ENCODE results near the gene PAK2.
A peak's percentile ranks its signal among the peaks of the same experiment; 100 is the strongest.

The PAK2 gene

DNA sequence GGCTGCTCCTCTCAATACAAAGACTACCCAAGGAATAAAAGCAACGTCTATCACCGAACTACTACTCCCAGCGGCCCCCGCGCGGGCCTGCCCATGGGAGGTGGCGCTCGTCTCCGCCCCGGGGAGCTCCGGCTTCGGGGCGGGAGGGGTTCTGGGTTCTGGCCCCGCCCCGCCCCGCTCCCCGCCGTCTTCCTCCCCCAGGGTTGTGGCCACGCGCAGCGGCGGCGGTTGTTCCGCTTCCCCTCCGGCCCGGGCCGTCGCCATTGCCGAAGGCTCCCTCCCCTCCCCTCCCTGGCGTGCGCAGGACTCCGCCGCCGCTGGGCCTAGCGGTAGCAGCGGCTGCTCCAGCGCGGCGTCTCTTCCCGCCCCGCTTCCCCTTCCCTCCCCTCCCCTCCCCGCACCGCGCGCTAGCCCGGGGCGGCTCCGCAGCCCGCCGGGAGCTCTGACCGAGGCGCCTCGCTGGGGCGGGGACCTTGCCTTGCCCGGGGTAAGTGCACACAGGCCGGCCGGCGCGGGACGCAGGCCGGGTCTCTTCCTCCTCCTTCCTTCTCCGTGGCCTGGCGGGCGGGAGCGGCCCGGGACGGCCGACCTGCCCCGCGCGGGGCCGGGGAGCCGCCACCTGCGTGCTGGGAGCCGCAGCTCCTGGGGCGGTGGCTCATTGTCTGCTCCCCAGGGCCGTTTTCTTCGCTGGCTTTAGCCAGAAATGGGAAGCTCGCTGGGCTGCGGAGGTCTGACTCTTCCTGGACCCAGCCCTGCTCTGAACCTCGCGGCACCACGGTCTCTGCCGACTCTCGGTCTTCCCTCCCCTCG is at the start of gene PAK2:
PAK2 (plus strand) TSS at position 187 of the 810 bp plus-strand sequence. CDS start 42,790 bp downstream, outside the sequence.
- FAIRE-seq (peak; percentile 90), DNase-seq (ENCODE audit: extremely low spot score, insufficient read length, low read depth) (peak; percentile 83)

DNA sequence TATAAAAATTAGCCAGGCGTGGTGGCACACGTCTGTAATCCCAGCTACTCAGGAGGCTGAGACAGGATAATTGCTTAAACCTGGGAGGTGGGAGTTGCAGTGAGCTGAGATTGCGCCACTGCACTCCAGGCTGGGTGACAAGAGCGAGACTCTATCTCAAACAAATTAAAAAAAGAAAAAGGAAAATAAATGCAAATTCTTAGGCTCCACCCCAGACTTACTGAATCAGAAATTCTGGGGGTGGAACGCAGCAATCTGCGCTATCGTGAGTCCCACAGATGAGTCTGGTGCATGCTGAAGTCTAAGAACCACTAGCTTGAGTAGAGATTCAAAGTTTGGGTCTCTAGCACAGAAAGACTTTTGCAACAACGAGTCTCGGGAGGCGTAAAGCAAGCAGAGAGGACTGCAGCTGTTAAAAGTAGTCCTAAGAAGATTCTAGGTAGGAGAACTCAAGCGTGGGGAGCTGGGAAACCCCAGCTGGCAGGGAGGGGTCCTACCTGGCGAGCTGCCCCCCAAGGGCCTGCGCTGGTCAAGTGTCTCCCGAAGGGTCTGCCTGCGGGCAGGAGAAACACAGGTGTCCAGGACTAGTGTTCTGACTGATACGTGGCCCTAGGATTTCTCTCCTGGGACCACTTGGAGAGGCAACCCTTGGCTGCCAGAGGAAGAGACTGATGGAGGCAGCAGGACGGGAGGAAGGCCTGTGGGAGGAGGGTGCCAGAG is 49.6 kb upstream of the PAK2 start:
- FAIRE-seq (no peak), DNase-seq (ENCODE audit: extremely low spot score, insufficient read length, low read depth) (no peak)

DNA sequence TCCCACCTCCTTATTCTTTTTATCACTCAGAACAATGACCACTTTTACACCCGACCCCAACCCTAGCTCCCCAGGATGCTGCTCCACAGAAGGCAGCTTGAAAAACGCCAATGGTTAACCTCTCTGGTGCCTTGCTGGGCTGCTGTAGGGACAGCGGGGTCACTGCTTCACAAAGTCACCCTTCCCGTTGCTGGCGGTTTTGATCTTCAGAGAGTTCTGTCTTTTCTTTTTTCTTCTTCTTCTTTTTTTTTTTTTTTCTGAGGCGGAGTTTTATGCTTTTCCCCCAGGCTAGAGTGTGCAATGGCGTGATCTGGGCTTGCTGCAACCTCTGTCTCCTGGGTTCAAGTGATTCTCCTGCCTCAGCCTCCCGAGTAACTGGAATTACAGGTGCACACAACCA is 48.3 kb upstream of the PAK2 start:
- no peak for DNase-seq (ENCODE audit: extremely low spot score, insufficient read length, low read depth)
- FAIRE-seq, result no peak

DNA sequence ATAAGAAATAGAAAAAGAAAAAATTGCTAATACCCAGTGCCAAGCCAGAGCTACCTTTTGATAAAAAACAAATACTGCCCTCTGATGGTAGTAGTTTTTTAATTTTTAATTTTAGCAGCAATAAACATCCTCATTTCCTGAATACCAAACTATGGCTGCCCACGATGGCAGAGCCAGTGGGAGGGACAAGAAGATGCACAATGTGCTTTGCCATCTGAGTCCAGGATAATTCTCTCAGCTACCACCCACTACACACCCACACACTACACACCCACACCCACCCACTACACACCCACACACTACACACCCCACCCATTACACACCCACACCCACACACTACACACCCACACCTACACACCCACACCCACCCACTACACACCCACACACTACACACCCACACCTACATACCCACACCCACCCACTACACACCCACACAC is 45.4 kb upstream of the PAK2 start:
- no peak for DNase-seq (ENCODE audit: extremely low spot score, insufficient read length, low read depth)
- FAIRE-seq, result no peak

DNA sequence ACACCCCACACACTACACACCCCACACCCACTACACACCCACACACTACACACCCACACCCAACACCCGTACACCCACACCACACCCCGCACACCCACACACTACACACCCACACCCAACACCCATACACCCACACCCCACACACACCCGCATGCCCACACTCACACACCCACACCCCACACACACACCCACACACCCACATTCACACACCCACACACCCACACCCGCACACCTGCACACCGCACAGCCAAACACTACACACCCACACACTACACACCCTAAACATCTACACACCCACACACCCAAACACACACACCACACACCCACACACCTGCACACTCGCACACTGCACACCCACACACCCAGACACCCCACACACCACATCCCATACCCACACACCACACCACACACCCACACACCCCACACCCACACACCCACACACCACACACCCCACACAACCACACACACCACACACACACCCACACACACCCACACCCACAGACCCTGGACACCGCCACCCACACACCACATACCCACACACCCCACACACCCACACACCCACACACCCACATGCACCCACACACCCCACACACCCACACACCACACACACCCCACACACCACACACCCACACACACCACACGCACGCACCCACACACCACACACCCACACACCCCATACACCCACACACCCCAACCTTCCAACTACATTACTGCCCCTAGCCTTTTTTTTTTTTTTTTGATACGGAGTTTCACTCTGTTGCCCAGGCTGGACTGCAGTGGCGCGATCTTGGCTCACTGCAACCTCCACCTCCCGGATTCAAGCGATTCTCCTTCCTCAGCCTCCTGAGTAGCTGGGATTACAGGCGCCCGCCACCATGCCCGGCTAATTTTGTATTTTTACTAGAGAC is 44.5 kb upstream of the PAK2 start:
- DNase-seq (ENCODE audit: extremely low spot score, insufficient read length, low read depth) (no peak), FAIRE-seq (no peak)

DNA sequence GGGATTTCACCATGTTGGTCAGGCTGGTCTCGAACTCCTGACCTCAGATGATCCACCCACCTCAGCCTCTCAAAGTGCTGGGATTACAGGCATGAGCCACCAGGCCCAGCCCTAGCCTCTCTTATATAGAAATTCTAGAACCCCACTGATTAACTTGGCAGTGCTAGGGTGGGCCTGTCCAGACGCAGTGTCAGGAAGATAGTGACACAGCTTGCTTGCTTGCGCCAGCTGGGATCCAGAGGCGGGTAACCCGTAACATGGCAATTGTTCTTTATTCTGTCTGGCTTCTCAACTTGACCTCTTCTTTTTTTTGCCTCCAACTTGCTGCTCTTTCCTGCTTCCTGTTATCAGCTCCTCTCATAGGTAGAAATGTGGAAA is 43.8 kb upstream of the PAK2 start:
- FAIRE-seq, result no peak
- no peak for DNase-seq (ENCODE audit: extremely low spot score, insufficient read length, low read depth)

DNA sequence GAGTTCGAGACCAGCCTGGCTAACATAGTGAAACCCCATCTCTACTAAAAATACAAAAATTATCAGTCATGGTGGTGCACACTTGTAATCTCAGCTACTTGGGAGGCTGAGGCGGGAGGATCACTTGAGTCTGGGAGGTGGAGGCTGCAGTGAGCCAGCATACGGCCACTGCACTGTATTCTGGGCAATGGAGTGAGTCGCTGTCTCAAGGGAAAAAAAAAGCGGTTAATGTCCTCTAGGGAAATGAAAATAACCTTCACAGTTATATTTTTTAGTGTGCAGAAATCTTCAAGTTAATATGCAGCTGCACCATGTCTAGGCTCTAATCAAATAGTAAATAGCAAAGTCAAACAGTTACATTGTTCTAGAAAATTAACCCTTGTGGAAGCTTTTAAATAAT is 42.4 kb upstream of the PAK2 start:
- no peak for FAIRE-seq

DNA sequence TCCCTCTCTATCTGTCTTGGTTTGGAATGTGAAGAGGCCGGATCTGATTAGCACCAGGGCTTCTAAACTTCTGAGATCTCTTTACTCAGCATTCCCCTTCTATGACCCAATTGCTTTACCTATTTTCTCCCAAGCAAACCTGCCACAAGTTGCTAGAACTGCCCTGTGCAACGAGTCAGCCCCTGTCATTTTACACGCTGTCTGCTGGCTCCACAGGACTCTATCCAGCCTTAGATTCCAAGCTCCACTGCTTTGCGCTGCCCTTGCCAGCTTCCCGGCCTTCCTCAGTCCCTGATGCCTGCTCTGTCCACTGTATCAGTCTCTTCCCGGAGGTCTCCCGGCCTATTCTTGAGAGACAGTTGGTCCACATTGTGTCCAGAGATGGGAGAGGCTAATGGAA is 39.9 kb upstream of the PAK2 start:
- no peak for DNase-seq (ENCODE audit: extremely low spot score, insufficient read length, low read depth)
- FAIRE-seq, result no peak

More for the DNA sequence above, 42.4 kb upstream of the PAK2 start:
- no peak for DNase-seq (ENCODE audit: extremely low spot score, insufficient read length, low read depth)

DNA sequence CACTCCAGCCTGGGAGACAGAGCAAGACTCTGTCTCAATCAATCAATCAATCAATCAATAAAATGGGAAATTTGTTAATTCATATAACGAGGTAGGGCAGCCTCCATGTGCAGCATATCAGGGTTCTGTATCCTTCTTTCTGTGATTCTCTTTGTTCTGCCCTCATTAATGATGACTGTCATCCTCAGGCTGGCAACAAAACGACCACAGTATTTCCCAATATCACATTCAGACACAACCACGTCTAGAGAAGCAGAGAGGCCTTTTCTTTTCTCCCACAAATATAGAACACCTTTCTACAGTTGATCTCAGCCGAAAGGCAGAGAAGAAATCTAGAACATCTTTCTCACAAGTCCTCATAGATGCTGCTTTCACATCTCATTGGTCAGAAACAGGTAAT is 38.9 kb upstream of the PAK2 start:
- DNase-seq (ENCODE audit: extremely low spot score, insufficient read length, low read depth) (no peak), FAIRE-seq (no peak)

DNA sequence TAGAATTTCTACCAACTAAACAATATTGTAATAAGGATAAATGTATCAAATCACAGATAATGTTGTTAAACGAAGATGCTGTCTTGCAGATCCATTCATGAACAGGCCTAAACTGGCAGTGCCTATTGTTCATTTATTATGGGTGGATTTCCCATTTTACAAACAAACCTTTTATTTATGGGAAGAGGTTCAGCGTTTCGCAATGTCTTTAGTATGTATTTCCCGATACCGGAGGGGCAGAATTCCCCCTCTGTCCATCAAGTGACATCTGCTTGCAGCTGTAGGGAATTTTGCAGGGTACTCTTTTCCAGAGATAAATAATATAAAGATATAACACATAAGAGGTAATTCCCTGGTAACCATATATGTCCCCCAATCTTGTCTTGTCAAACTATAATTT is 33.3 kb upstream of the PAK2 start:
- FAIRE-seq, result no peak
- DNase-seq (ENCODE audit: extremely low spot score, insufficient read length, low read depth), result no peak

DNA sequence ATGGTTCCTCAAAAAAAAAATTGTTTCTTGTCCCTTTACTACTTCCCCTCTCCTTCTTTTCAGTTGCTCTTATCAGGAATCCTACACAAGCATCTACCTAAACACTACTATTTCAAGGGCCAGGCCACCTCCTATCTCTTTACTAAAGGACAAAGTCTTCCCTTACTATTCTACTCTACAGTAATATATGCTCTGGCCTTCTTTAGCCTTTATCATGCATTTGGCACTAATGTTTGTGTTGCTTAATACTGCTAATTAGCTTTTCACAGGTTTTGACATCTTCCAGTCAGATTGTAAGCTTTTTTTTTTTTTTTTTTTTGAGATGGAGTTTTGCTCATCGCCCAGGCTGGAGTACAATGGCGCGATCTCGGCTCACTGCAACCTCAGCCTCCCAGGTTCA is 32.9 kb upstream of the PAK2 start:
- FAIRE-seq, result no peak
- DNase-seq (ENCODE audit: extremely low spot score, insufficient read length, low read depth), result no peak

DNA sequence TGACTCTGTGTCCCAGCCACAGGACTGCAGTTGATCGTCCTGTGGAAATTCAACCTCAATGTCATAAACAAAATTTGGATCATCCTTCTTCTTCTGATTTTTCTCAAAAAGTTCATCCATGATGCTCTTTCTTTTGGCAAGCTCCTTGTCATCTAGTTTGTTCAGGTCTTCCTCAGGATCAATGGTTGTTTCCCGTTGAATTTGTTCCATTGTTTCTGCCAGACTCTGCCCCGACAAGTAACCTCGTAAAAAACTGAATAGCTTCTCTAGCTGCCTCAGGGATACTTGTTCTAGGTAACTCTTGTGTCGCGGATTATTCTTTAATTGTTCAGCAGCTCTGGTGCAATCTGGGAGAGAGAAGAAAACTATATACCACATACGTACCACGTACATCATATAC is 32.1 kb upstream of the PAK2 start:
- DNase-seq (ENCODE audit: extremely low spot score, insufficient read length, low read depth) (no peak), FAIRE-seq (no peak)

DNA sequence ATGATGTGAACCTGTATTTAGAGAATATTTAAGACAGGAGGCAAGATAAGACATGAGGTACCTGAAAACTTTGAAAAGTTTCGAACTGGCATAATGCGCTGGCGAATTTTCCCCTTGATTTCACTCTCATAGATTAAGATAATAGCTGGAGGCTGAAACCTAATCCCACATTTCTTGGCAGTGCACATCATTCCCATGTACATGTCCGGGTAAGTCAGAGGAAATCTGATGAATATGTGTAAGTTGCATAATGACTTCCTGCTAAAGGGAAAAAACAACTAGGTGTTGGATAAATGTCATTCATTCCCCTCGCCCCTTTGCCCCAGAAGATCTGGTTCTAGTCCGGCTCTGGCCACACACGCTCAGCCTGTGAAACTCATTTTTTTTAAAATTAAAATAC is 31.2 kb upstream of the PAK2 start:
- DNase-seq (ENCODE audit: extremely low spot score, insufficient read length, low read depth) (no peak), FAIRE-seq (no peak)

DNA sequence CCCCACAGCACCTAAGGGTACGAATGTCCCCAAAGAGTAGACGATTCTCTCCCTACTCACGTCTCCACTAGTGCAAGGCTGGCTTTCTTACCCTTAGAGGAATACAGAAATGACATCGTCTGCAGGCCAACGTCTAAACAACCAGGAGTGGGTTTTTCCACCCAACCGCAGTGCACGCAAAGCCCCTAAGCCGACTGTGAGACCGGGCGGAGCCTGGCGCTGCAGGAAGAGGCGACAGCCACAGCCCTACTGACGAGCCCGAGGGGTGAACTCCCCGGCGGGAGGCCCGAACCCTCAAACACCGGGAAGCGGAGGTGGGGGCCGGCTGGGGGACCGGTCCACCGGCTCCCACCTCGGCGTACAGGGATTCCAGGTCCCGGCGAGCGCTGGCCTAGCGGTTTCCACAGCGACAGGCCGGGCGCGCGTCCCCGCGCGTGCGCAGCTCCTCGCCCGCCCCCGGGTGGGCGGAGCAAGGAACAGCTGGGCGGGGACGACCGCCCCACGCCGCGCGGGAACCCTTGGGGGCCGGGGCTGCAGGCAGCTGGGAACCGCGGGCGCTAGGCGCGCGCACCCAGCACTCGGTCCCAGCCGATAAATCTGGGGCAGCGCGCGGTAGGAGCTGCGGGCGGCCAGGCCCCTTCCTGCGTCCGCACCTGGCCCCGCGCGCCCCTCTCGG is 27.7 kb upstream of the PAK2 start, which contains the start of the genes CEP19 and PIGX:
CEP19 (minus strand) TSS at position 413 of the 676 bp plus-strand sequence. CDS start 3,593 bp downstream, outside the sequence.
PIGX (plus strand) TSS at position 540 of the 676 bp plus-strand sequence.
- peak; percentile 89 for DNase-seq (ENCODE audit: extremely low spot score, insufficient read length, low read depth)
- FAIRE-seq, result peak; percentile 86

DNA sequence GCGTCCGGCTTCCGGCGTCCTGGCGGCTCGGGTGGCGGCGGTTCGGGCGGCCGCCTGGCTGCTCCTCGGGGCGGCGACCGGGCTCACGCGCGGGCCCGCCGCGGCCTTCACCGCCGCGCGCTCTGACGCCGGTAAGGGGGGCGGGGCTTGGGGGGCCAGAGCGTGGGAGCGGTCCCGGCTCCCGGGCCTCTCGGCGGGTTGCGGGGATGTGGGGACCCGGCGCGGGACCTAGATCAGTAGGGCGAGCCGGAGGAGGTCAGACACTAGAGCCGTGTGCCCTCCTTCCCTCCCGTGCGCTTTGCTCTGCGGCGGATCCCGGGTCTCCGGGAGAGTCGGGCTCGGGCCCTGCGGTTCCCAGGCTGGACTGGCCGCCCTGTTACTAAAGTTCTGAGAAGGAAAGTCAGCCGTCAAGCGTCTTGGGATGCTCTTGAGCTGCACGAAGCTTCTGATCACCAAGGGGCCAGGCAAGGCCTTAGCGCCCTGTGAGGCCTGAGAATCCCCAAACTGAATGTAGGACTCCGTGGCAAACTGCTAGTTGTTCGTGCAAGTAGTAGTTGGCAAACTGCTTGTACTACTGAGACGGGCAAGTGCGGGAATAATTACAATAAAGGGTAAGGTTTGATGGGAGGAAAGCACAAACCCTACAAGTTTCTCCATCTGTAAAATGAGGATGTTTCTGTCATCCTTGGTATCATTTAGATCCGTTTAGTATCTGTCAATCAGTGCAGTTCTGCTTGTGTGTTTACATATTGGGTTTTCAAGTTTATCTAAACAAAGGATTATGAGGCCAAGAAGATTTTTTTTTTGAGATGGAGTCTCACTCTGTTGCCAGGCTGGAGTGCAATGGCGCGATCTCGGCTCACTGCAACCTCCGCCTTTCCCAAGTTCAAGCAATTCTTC is 26.9 kb upstream of the PAK2 start:
- DNase-seq (ENCODE audit: extremely low spot score, insufficient read length, low read depth) (no peak), FAIRE-seq (no peak)

DNA sequence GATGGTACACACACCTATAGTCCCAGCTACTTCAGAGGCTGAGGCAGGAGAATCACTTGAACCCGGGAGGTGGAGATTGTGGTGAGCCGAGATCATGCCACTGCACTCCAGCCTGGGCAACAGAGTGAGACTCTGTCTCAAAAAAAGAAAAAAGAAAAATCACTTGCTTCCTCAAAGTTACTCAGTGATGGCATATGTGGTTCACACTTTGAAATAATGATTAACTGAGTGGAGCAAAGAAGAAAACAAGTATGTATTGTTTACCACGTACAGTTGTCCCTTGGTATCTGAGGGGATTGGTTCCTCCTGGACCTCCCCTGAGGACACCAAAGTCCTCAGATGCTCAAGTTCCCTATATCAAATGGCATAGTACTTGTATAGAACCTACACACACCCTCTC is 22.5 kb upstream of the PAK2 start:
- DNase-seq (ENCODE audit: extremely low spot score, insufficient read length, low read depth) (peak; percentile 12), FAIRE-seq (peak; percentile 85)

DNA sequence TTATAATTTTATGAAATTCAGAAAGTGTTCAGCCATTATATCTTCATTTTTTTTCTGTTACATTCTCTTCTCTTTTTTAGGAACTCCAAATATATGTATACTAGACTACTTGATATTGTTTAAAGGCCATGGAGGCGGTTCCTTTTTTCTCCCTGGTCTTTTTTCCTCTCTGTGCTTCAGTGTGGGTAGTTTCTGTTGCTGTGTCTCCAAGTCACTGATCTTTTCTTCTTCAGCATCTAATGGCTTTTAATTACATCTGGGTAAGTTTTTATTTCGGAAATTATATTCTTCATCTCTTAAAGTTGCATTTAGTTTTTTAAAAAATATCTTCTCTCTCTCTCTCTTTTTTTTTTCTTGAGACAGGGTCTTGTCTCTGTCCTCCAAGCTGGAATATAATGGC is 18.6 kb upstream of the PAK2 start:
- DNase-seq (ENCODE audit: extremely low spot score, insufficient read length, low read depth), result no peak
- FAIRE-seq, result no peak

DNA sequence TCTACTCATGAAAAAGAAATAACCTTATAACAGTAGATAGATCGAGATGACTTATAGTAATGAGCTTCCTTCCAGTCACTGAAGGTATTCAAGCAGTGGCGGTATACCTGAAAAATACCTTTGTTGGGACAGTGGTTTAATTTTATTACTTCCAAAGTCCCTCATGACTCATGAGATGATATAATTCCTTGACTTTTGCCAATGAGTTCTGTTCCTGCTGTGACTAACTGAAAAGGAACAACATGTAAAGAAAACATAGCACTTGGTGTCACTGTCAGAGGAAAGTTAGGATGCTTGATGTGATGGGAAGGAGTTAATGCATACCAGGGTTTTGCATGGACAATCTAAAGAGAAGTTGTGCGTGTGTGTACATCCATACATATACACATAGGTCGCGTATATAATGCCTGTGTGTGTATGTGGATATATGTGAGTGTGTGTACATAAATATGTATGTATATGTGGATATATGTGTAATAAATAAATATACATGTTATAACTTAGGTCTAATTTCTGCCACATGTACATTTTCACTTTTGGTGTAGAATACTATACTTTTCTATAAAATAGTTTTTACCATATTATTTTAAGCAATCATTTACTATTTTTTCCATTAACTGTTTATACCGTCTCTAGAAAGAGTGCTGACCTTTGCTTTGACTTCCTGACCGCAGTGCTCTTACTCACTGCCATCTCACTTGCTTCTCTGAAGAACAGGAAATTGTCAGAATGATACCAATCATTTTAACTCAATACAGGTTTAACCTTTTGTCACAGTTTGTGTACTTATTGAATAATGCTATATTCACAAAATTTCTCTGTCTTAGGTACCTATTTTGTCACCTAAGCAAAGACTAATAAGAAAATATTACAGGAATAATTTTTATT is 12.6 kb upstream of the PAK2 start:
- DNase-seq (ENCODE audit: extremely low spot score, insufficient read length, low read depth) (no peak), FAIRE-seq (no peak)

All from GM18507 (cell line).